HCT116 (cell line): ENCODE measurements around the gene SP100.

Source experiments
- ATF3 ChIP-seq: IDR thresholded peaks from 2 replicates; pipeline ENCODE4 v1.6.1; 2012
- EZH2 ChIP-seq: fragments of 200-600 bp; sonication (generic); IDR thresholded peaks from 2 replicates; pipeline ENCODE4 v1.6.1; 2017; ENCODE audit warnings: antibody characterized with exemption, mixed run types
- POLR2A ChIP-seq: IDR thresholded peaks from 2 replicates; pipeline ENCODE4 v1.7.0; 2011; ENCODE audit warnings: borderline replicate concordance; ENCODE audit not compliant: insufficient read depth, insufficient read length; ENCODE audit errors: extremely low read depth
- POLR2AphosphoS5 ChIP-seq: IDR thresholded peaks from 2 replicates; pipeline ENCODE4 v1.6.1; 2011; ENCODE audit warnings: mild to moderate bottlenecking, low read depth, low read length, moderate library complexity
- RAD21 ChIP-seq: IDR thresholded peaks from 2 replicates; pipeline ENCODE4 v1.6.1; 2012; ENCODE audit warnings: low read depth, mild to moderate bottlenecking
- TCF7L2 ChIP-seq: IDR thresholded peaks from 2 replicates; pipeline ENCODE4 v1.7.0; 2011; ENCODE audit warnings: borderline replicate concordance, inconsistent platforms; ENCODE audit not compliant: insufficient read depth, insufficient read length; ENCODE audit errors: extremely low read depth
- YY1 ChIP-seq: IDR thresholded peaks from 2 replicates; pipeline ENCODE4 v1.6.1; 2011; ENCODE audit warnings: low read length, low read depth, moderate library complexity, mild to moderate bottlenecking; ENCODE audit not compliant: insufficient replicate concordance; ENCODE audit errors: extremely low read depth
- TF ChIP-seq, protein P1 (sequence below), 3 experiments: fragments of 200-600 bp in 1 of 3; sonication (generic) in 1 of 3; IDR thresholded peaks in 2 of 3; conservative IDR thresholded peaks in 1 of 3; 2 replicates each; pipeline ENCODE4 v1.5.1; 2012 to 2017; ENCODE audit warnings: low read depth in 2 of 3, low read length in 2 of 3, antibody characterized with exemption in 1 of 3, borderline replicate concordance in 1 of 3, control low read depth in 1 of 3, mild to moderate bottlenecking in 1 of 3, mixed read lengths in 1 of 3, mixed run types in 1 of 3, moderate library complexity in 1 of 3; ENCODE audit not compliant: insufficient read depth in 1 of 3
- TF ChIP-seq, protein P2 (sequence below): IDR thresholded peaks from 2 replicates; pipeline ENCODE4 v1.6.1; 2012; ENCODE audit warnings: low read depth

DNA sequence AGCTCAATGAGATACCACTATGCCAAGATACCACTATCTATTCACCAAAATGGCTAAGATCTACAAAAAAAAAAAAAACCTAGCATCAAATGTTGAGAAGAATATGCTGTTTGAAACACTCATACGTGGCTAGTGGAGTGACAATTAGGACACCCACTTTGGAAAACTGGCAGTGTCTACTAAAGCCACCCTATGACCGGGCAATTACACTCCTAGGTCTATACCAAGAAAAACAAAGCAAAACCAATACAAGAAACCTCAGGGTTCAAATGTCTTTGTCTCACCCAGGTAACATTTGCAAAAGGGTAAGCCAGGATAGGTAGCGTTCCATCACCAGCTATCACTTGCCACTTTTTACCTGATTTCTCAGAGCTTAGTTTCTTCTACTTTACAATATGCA, 173.0 kb downstream of the SP100 start:
- TF ChIP-seq ATF3 (no peak), TCF7L2 (no peak), EZH2 (no peak), POLR2A (no peak), POLR2AphosphoS5 (no peak), RAD21 (no peak), YY1 (no peak)
- TF ChIP-seq, protein P1, sequence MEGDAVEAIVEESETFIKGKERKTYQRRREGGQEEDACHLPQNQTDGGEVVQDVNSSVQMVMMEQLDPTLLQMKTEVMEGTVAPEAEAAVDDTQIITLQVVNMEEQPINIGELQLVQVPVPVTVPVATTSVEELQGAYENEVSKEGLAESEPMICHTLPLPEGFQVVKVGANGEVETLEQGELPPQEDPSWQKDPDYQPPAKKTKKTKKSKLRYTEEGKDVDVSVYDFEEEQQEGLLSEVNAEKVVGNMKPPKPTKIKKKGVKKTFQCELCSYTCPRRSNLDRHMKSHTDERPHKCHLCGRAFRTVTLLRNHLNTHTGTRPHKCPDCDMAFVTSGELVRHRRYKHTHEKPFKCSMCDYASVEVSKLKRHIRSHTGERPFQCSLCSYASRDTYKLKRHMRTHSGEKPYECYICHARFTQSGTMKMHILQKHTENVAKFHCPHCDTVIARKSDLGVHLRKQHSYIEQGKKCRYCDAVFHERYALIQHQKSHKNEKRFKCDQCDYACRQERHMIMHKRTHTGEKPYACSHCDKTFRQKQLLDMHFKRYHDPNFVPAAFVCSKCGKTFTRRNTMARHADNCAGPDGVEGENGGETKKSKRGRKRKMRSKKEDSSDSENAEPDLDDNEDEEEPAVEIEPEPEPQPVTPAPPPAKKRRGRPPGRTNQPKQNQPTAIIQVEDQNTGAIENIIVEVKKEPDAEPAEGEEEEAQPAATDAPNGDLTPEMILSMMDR (IDR thresholded peaks at IDR 0.05 in 2 of 3, conservative IDR thresholded peaks at IDR 0.05 in 1 of 3; ENCODE audit: borderline replicate concordance in 1 of 3, insufficient read depth in 1 of 3, low read depth in 2 of 3, low read length in 2 of 3) = no peak
- TF ChIP-seq, protein P2, sequence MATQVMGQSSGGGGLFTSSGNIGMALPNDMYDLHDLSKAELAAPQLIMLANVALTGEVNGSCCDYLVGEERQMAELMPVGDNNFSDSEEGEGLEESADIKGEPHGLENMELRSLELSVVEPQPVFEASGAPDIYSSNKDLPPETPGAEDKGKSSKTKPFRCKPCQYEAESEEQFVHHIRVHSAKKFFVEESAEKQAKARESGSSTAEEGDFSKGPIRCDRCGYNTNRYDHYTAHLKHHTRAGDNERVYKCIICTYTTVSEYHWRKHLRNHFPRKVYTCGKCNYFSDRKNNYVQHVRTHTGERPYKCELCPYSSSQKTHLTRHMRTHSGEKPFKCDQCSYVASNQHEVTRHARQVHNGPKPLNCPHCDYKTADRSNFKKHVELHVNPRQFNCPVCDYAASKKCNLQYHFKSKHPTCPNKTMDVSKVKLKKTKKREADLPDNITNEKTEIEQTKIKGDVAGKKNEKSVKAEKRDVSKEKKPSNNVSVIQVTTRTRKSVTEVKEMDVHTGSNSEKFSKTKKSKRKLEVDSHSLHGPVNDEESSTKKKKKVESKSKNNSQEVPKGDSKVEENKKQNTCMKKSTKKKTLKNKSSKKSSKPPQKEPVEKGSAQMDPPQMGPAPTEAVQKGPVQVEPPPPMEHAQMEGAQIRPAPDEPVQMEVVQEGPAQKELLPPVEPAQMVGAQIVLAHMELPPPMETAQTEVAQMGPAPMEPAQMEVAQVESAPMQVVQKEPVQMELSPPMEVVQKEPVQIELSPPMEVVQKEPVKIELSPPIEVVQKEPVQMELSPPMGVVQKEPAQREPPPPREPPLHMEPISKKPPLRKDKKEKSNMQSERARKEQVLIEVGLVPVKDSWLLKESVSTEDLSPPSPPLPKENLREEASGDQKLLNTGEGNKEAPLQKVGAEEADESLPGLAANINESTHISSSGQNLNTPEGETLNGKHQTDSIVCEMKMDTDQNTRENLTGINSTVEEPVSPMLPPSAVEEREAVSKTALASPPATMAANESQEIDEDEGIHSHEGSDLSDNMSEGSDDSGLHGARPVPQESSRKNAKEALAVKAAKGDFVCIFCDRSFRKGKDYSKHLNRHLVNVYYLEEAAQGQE = no peak
